NCI-H345 treated with DMSO at 0.1 percent for 48 hours (cell line): ENCODE measurements around the gene CHKB.

Experiments used
- DNase-seq: peaks from one replicate; lab custom pipeline; 2025; ENCODE audit not compliant: unreplicated experiment; lab: John Stamatoyannopoulos, UW

CHKB gene

GRCh38 chr22:50600538-50600937 is 17.9 kb upstream of the CHKB start, which contains the start of gene MAPK8IP2:
Gene MAPK8IP2 (plus strand): TSS chr22:50600793. CDS start chr22:50600819, 26 bp downstream.
- DNase-seq = no peak

GRCh38 chr22:50599816-50600455 is 17.3 kb upstream of the CHKB start:
- DNase-seq = no peak

GRCh38 chr22:50597097-50597496 is 14.4 kb upstream of the CHKB start:
- no peak for DNase-seq

- DNase-seq = no peak
These were observed 12.5 kb upstream of the CHKB start for GRCh38 chr22:50595189-50595588.

- DNase-seq = no peak
These were observed 4.8 kb upstream of the CHKB start for GRCh38 chr22:50587407-50587806.

GRCh38 chr22:50586416-50586815 is 3.8 kb upstream of the CHKB start:
- DNase-seq = no peak

- no peak for DNase-seq
These were observed 3.1 kb upstream of the CHKB start for GRCh38 chr22:50585781-50586180.

GRCh38 chr22:50585238-50585637 is 2.6 kb upstream of the CHKB start:
- no peak for DNase-seq

GRCh38 chr22:50584106-50585096 is 1.8 kb upstream of the CHKB start:
- no peak for DNase-seq

- DNase-seq = no peak
These were observed 729 bp upstream of the CHKB start for GRCh38 chr22:50583294-50583861.

- no peak for DNase-seq
These were observed 628 bp downstream of the CHKB start for GRCh38 chr22:50581950-50582492.

- no peak for DNase-seq
These were observed 1.4 kb downstream of the CHKB start for GRCh38 chr22:50581031-50581949.

GRCh38 chr22:50579752-50580151 is 2.9 kb downstream of the CHKB start:
- DNase-seq = no peak

- DNase-seq = no peak
These were observed 3.8 kb downstream of the CHKB start for GRCh38 chr22:50578776-50579310.

- DNase-seq = no peak
These were observed 4.5 kb downstream of the CHKB start, which contains the start of gene CPT1B for GRCh38 chr22:50577987-50578775. Gene CPT1B (minus strand): TSS chr22:50578427. CDS start chr22:50577915, 512 bp downstream.

- no peak for DNase-seq
These were observed 5.0 kb downstream of the CHKB start for GRCh38 chr22:50577697-50577986.

- no peak for DNase-seq
These were observed 5.6 kb downstream of the CHKB start for GRCh38 chr22:50576806-50577696.

GRCh38 chr22:50576070-50576469 is 6.6 kb downstream of the CHKB start:
- DNase-seq = no peak
